Chondrocyte (in vitro differentiated cells): ENCODE measurements around the gene CRMP1. TPM values are rescaled to one million over a fixed set of nuclear protein-coding genes. Genes with fewer than 3 reads are reported as not detected.
"Not testable (repeated sequence)": the region's sequence is repeated elsewhere in the genome, so short reads cannot be mapped to it uniquely, and the experiment has no call there.

Source experiments
- DNase-seq: peaks from one replicate; pipeline ENCODE4 v3.0.0; 2021; ENCODE audit warnings: mixed read lengths, low spot score
- H3K27ac Mint-ChIP-seq: one replicate; pipeline ENCODE4 v1.8.0; 2021; ENCODE audit warnings: mild to moderate bottlenecking, moderate library complexity, mixed read lengths; ENCODE audit not compliant: unreplicated experiment
- H3K27me3 Mint-ChIP-seq: 2 replicates; pipeline ENCODE4 v1.8.0; 2021; ENCODE audit warnings: low read depth, mixed read lengths
- H3K36me3 Mint-ChIP-seq: 2 replicates; pipeline ENCODE4 v1.8.0; 2021; ENCODE audit warnings: low read depth, mixed read lengths
- H3K4me1 Mint-ChIP-seq: 2 replicates; pipeline ENCODE4 v1.8.0; 2021; ENCODE audit warnings: low read depth, mild to moderate bottlenecking, mixed read lengths
- H3K4me3 Mint-ChIP-seq: one replicate; pipeline ENCODE4 v1.8.0; 2021; ENCODE audit warnings: mild to moderate bottlenecking, moderate library complexity, mixed read lengths; ENCODE audit not compliant: unreplicated experiment
- H3K9me3 Mint-ChIP-seq: 2 replicates; pipeline ENCODE4 v1.8.0; 2021; ENCODE audit warnings: low read depth, mixed read lengths
- total RNA-seq: library from RNA; stranded (reverse); gene quantifications from 3 replicates; pipeline ENCODE4 v1.2.1, GENCODE V29; 2021
- TF ChIP-seq, protein P1 (sequence below): fragments of 200-600 bp; sonication (generic); IDR thresholded peaks from 2 replicates; pipeline ENCODE4 v1.5.0; 2021; ENCODE audit warnings: antibody characterized with exemption, mild to moderate bottlenecking, moderate library complexity

Gene CRMP1
- total RNA-seq, 1 donor from 2014 or later = 59.5 TPM

DNA sequence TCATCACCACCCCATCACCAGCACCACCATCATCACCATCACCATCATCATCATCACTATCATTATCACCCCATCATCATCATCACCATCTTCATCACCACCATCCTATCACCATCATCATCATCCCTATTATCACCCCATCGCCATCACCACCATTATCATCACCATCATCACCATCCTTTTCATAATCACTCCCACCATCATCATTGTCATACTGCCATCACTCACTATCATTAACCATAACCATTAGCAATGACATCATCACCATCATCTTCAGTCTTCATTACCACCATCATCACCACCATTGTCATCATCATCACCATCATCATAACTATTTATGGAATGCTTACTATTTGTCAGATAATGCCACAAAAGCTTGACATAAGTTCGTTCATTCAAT lies 35.7 kb downstream of the CRMP1 start:
- no peaks in the 10 kb centered on the region for H3K27me3 Mint-ChIP-seq
- TF ChIP-seq, protein P1, sequence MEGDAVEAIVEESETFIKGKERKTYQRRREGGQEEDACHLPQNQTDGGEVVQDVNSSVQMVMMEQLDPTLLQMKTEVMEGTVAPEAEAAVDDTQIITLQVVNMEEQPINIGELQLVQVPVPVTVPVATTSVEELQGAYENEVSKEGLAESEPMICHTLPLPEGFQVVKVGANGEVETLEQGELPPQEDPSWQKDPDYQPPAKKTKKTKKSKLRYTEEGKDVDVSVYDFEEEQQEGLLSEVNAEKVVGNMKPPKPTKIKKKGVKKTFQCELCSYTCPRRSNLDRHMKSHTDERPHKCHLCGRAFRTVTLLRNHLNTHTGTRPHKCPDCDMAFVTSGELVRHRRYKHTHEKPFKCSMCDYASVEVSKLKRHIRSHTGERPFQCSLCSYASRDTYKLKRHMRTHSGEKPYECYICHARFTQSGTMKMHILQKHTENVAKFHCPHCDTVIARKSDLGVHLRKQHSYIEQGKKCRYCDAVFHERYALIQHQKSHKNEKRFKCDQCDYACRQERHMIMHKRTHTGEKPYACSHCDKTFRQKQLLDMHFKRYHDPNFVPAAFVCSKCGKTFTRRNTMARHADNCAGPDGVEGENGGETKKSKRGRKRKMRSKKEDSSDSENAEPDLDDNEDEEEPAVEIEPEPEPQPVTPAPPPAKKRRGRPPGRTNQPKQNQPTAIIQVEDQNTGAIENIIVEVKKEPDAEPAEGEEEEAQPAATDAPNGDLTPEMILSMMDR = no peak
- DNase-seq = no peak
- peaks cover 7% of the 10 kb centered on the region for H3K36me3 Mint-ChIP-seq
- H3K9me3 Mint-ChIP-seq = no peaks in the 10 kb centered on the region
- no peaks in the 10 kb centered on the region for H3K4me1 Mint-ChIP-seq
- H3K27ac Mint-ChIP-seq = no peak overlapping the region
- H3K4me3 Mint-ChIP-seq = no peak overlapping the region

DNA sequence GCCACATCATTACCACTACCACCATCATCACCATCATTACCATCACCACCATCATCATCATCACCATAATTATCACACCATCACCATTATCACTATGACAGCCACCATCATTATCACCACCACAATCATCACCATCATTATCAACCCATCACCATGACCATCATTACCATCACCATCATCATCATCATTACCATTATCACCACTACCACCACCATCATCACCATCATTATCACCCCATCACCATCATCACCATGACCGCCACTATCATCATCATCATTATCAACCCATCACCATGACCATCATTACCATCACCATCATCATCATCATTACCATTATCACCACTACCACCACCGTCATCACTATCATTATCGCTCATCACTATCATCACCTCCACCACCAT lies 36.5 kb downstream of the CRMP1 start:
- not testable (repeated sequence) for H3K4me3 Mint-ChIP-seq, H3K27ac Mint-ChIP-seq, H3K9me3 Mint-ChIP-seq, DNase-seq, H3K4me1 Mint-ChIP-seq, H3K27me3 Mint-ChIP-seq, H3K36me3 Mint-ChIP-seq

DNA sequence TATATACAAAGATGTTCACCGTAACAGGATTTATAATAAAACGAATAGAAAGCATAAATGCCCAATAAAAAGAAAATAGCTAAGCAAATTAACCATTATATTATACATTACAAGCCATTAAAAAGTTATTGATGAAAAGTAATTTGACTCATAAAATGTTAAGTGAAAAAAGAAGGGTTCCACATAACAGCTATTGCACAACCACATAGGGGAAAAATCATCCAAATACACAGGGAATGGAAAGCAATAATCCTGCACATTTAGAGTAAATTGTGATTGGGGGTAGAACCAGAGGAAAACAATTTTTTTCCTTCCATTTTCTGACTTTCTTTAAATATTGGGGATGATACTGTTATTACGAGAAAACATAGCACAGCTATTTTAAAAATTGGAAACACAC lies 38.0 kb downstream of the CRMP1 start:
- Mint-ChIP-seq H3K4me1 (no peaks in the 10 kb centered on the region), H3K4me3 (no peak overlapping the region), H3K27me3 (no peaks in the 10 kb centered on the region), H3K36me3 (peaks cover 20% of the 10 kb centered on the region), H3K27ac (no peak overlapping the region), H3K9me3 (no peaks in the 10 kb centered on the region)
- DNase-seq = no peak
- TF ChIP-seq, protein P1 = no peak

DNA sequence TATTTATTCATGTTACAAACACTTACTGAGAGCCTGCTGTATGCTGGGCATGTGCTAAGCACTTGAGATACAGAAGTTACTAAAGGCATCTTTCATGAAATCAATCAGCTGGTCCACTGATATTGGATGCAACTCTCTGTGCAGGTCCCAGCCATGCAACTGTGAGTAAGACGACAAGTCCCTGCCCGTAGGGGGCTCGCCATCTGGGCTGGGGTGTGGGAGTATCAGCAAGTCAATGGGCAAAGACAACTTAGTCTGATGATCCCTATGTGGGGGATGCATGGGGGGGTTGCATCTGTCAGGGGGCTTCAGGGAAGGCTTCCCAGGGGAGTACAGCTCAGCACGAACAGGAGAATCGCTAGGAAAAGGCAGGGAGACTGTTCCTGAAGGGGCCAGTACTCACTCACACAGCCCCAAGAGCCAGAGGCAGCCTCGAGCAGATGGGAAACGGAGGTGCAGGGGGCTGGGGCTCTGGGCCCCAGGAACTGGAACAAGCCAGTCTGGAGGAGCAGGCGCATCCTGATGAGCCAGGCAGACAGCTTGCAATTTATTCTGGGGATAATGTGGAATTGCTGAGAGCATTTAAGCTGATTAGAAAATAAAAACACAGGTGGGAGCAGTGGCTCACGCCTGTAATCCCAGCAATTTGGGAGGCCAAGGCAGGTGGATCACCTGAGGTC lies 40.2 kb downstream of the CRMP1 start:
- DNase-seq = no peak
- Mint-ChIP-seq H3K36me3 (peaks cover 34% of the 10 kb centered on the region), H3K27ac (no peak overlapping the region), H3K4me1 (no peaks in the 10 kb centered on the region), H3K27me3 (no peaks in the 10 kb centered on the region), H3K4me3 (no peak overlapping the region), H3K9me3 (no peaks in the 10 kb centered on the region)
- TF ChIP-seq, protein P1 = no peak

DNA sequence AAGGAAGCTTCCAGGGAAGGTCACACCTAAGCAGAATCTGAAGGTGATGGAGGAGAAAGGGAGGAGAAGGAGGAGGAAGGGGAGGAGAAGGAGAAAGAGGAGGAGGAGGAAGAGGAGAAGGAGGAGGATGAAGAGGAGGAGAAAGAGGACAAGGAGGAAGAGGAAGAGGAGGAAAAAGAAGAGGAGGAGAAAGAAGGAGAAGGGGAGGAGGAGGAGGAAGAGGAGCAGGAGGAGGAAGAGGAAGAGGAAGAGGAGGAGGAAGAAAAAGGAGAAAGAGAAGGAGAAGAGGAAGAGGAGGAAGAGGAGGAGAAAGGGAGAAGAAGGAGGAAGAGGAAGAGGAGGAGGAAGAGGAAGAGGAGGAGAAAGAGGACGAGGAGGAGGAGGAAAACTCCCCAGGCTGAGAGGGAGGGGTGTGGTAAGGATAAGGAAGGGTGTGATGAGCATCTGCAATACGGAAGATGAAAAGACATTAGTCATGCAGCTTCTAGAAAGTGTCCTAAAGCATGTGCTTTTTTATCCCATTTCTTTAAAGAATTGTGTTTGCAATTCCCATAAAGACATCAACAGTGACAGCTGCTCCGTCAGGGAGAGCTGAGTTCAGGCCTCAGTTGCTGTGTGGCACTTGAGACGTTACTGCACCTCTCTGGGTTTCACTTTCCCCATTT lies 41.1 kb downstream of the CRMP1 start:
- TF ChIP-seq, protein P1 = no peak
- H3K9me3 Mint-ChIP-seq = no peaks in the 10 kb centered on the region
- no peak for DNase-seq
- no peaks in the 10 kb centered on the region for H3K27me3 Mint-ChIP-seq
- peaks cover 38% of the 10 kb centered on the region for H3K36me3 Mint-ChIP-seq
- H3K4me1 Mint-ChIP-seq = no peaks in the 10 kb centered on the region
- no peak overlapping the region for H3K4me3 Mint-ChIP-seq
- H3K27ac Mint-ChIP-seq = no peak overlapping the region
